ENCODE measurements around the gene MAPK10.

The MAPK10 gene

GRCh38 chr4:86118711-86119110, 241.1 kb downstream of the MAPK10 start:
- no peak overlapping the region for H3K27ac ChIP-seq (ENCODE audit: low read depth, low read length)
- H4K20me1 ChIP-seq (ENCODE audit: control insufficient read depth, insufficient read depth, low read depth, low read length): no peaks in the 10 kb centered on the region
- TF ChIP-seq CTCF (IDR thresholded peaks at IDR 0.05; ENCODE audit: low read depth, low read length, poor library complexity, severe bottlenecking): no peak
- TF ChIP-seq EZH2phosphoT487 (IDR thresholded peaks at IDR 0.05; ENCODE audit: borderline replicate concordance, low read length): no peak
- no peaks in the 10 kb centered on the region for H3K27me3 ChIP-seq (ENCODE audit: control insufficient read depth, low read length)
- H3K4me2 ChIP-seq (ENCODE audit: low read length): no peak overlapping the region
- no peaks in the 10 kb centered on the region for H3K79me2 ChIP-seq (ENCODE audit: control insufficient read depth, low read length)
- no peaks in the 10 kb centered on the region; the same call in 1 of the 2 replicates for H3K9me3 ChIP-seq (ENCODE audit: control insufficient read depth, insufficient read depth, low read length)
- no peaks in the 10 kb centered on the region for H3K9me2 ChIP-seq (replicated peaks; ENCODE audit: control insufficient read depth, low read length)
- H3K36me3 ChIP-seq (ENCODE audit: control insufficient read depth, low read length): no peaks in the 10 kb centered on the region; the same call in 1 of the 2 replicates
- H3F3A ChIP-seq (ENCODE audit: control insufficient read depth, insufficient read depth): no peaks in the 10 kb centered on the region
- H3K4me3 ChIP-seq (ENCODE audit: low read length): no peak overlapping the region
- no peaks in the 10 kb centered on the region for H3K4me1 ChIP-seq (ENCODE audit: control insufficient read depth, low read length)

GRCh38 chr4:86117705-86118302, 242.0 kb downstream of the MAPK10 start:
- Histone ChIP-seq H3K4me1 (ENCODE audit: control insufficient read depth, low read length) (no peaks in the 10 kb centered on the region), H4K20me1 (ENCODE audit: control insufficient read depth, insufficient read depth, low read depth, low read length) (no peaks in the 10 kb centered on the region), H3K79me2 (ENCODE audit: control insufficient read depth, low read length) (no peaks in the 10 kb centered on the region), H3K4me3 (ENCODE audit: low read length) (no peak overlapping the region), H3F3A (ENCODE audit: control insufficient read depth, insufficient read depth) (no peaks in the 10 kb centered on the region), H3K27ac (ENCODE audit: low read depth, low read length) (no peak overlapping the region), H3K9me3 (ENCODE audit: control insufficient read depth, insufficient read depth, low read length) (no peaks in the 10 kb centered on the region; the same call in 1 of the 2 replicates), H3K4me2 (ENCODE audit: low read length) (no peak overlapping the region), H3K9me2 (replicated peaks; ENCODE audit: control insufficient read depth, low read length) (no peaks in the 10 kb centered on the region), H3K36me3 (ENCODE audit: control insufficient read depth, low read length) (no peaks in the 10 kb centered on the region; the same call in 1 of the 2 replicates), H3K27me3 (ENCODE audit: control insufficient read depth, low read length) (no peaks in the 10 kb centered on the region)
- TF ChIP-seq EZH2phosphoT487 (IDR thresholded peaks at IDR 0.05; ENCODE audit: borderline replicate concordance, low read length): no peak
- TF ChIP-seq CTCF (IDR thresholded peaks at IDR 0.05; ENCODE audit: low read depth, low read length, poor library complexity, severe bottlenecking): no peak

- Histone ChIP-seq H3K4me3 (ENCODE audit: low read length) (no peak overlapping the region), H3K9me3 (ENCODE audit: control insufficient read depth, insufficient read depth, low read length) (no peaks in the 10 kb centered on the region; the same call in 1 of the 2 replicates), H3K9me2 (replicated peaks; ENCODE audit: control insufficient read depth, low read length) (no peaks in the 10 kb centered on the region), H3K4me1 (ENCODE audit: control insufficient read depth, low read length) (no peaks in the 10 kb centered on the region), H3K79me2 (ENCODE audit: control insufficient read depth, low read length) (no peaks in the 10 kb centered on the region), H3F3A (ENCODE audit: control insufficient read depth, insufficient read depth) (no peaks in the 10 kb centered on the region), H3K4me2 (ENCODE audit: low read length) (no peak overlapping the region), H3K36me3 (ENCODE audit: control insufficient read depth, low read length) (no peaks in the 10 kb centered on the region; the same call in 1 of the 2 replicates), H3K27me3 (ENCODE audit: control insufficient read depth, low read length) (no peaks in the 10 kb centered on the region), H4K20me1 (ENCODE audit: control insufficient read depth, insufficient read depth, low read depth, low read length) (no peaks in the 10 kb centered on the region), H3K27ac (ENCODE audit: low read depth, low read length) (no peak overlapping the region)
- TF ChIP-seq CTCF (IDR thresholded peaks at IDR 0.05; ENCODE audit: low read depth, low read length, poor library complexity, severe bottlenecking) (no peak), EZH2phosphoT487 (IDR thresholded peaks at IDR 0.05; ENCODE audit: borderline replicate concordance, low read length) (no peak)
Measured at GRCh38 chr4:86114563-86114962, 245.3 kb downstream of the MAPK10 start.
